Measurements from ENCODE around the gene MGAT2.

DNA sequence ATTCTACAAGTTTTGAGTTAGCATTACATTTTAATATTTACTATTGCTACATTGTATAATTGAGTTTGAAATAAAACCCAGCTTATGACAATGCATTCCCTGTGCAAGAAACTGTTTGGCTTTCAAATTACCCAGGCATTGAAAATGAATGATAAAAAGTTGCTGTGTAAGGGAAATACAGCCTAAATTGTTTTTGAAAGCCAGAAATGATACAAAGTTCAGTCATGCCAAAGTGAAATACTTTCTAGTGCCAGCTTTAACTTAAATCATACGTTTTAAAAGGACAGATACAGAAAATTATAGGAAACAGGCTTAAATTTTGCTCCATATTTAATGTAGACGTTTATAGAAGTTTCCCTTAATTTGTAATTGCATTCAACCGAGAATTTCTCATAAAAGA lies 2.8 kb downstream of the MGAT2 start:
- TF ChIP-seq, protein P1, sequence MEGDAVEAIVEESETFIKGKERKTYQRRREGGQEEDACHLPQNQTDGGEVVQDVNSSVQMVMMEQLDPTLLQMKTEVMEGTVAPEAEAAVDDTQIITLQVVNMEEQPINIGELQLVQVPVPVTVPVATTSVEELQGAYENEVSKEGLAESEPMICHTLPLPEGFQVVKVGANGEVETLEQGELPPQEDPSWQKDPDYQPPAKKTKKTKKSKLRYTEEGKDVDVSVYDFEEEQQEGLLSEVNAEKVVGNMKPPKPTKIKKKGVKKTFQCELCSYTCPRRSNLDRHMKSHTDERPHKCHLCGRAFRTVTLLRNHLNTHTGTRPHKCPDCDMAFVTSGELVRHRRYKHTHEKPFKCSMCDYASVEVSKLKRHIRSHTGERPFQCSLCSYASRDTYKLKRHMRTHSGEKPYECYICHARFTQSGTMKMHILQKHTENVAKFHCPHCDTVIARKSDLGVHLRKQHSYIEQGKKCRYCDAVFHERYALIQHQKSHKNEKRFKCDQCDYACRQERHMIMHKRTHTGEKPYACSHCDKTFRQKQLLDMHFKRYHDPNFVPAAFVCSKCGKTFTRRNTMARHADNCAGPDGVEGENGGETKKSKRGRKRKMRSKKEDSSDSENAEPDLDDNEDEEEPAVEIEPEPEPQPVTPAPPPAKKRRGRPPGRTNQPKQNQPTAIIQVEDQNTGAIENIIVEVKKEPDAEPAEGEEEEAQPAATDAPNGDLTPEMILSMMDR (IDR thresholded peaks at IDR 0.05 in 2 of 3, conservative IDR thresholded peaks at IDR 0.05 in 1 of 3; ENCODE audit: borderline replicate concordance in 1 of 3, insufficient read depth in 1 of 3, low read depth in 2 of 3, low read length in 2 of 3): no peak
- TF ChIP-seq POLR2AphosphoS5 (IDR thresholded peaks at IDR 0.05; ENCODE audit: low read depth, low read length): no peak
- TF ChIP-seq RAD21 (IDR thresholded peaks at IDR 0.05; ENCODE audit: low read depth): no peak
- TF ChIP-seq EZH2phosphoT487 (IDR thresholded peaks at IDR 0.05; ENCODE audit: borderline replicate concordance): no peak
- TF ChIP-seq, protein P2, sequence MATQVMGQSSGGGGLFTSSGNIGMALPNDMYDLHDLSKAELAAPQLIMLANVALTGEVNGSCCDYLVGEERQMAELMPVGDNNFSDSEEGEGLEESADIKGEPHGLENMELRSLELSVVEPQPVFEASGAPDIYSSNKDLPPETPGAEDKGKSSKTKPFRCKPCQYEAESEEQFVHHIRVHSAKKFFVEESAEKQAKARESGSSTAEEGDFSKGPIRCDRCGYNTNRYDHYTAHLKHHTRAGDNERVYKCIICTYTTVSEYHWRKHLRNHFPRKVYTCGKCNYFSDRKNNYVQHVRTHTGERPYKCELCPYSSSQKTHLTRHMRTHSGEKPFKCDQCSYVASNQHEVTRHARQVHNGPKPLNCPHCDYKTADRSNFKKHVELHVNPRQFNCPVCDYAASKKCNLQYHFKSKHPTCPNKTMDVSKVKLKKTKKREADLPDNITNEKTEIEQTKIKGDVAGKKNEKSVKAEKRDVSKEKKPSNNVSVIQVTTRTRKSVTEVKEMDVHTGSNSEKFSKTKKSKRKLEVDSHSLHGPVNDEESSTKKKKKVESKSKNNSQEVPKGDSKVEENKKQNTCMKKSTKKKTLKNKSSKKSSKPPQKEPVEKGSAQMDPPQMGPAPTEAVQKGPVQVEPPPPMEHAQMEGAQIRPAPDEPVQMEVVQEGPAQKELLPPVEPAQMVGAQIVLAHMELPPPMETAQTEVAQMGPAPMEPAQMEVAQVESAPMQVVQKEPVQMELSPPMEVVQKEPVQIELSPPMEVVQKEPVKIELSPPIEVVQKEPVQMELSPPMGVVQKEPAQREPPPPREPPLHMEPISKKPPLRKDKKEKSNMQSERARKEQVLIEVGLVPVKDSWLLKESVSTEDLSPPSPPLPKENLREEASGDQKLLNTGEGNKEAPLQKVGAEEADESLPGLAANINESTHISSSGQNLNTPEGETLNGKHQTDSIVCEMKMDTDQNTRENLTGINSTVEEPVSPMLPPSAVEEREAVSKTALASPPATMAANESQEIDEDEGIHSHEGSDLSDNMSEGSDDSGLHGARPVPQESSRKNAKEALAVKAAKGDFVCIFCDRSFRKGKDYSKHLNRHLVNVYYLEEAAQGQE (IDR thresholded peaks at IDR 0.05; ENCODE audit: low read depth): no peak
- TF ChIP-seq EZH2 (IDR thresholded peaks at IDR 0.05): no peak
- no peak for TF ChIP-seq EGR1 (IDR thresholded peaks at IDR 0.05; ENCODE audit: low read depth)
- no peak for TF ChIP-seq CEBPB (IDR thresholded peaks at IDR 0.05; ENCODE audit: low read depth)
- no peak for TF ChIP-seq POLR2A (IDR thresholded peaks at IDR 0.05; ENCODE audit: borderline replicate concordance, extremely low read depth, insufficient read depth, insufficient read length)
- TF ChIP-seq, protein P3, sequence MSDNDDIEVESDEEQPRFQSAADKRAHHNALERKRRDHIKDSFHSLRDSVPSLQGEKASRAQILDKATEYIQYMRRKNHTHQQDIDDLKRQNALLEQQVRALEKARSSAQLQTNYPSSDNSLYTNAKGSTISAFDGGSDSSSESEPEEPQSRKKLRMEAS (IDR thresholded peaks at IDR 0.05): no peak
- no peak for TF ChIP-seq YY1 (IDR thresholded peaks at IDR 0.05; ENCODE audit: extremely low read depth, insufficient replicate concordance, low read depth, low read length)
